WTC11 (cell line): ENCODE data around the gene PLXND1.

ENCODE experiments used
- CBFB ChIP-seq: sonication (generic); formaldehyde crosslinking; IDR thresholded peaks from 2 replicates; pipeline ENCODE4 v1.8.1; 2022; ENCODE audit warnings: mild to moderate bottlenecking, low read depth, missing genetic modification reagents
- CREB1 ChIP-seq: sonication (generic); formaldehyde crosslinking; IDR thresholded peaks from 2 replicates; pipeline ENCODE4 v1.8.0; 2023; ENCODE audit warnings: mild to moderate bottlenecking, missing genetic modification reagents
- CTCF ChIP-seq: fragments of 200-600 bp; IDR thresholded peaks from 2 replicates; pipeline ENCODE4 v1.8.0; 2022; ENCODE audit warnings: antibody characterized with exemption
- FOXP1 ChIP-seq: sonication (generic); formaldehyde crosslinking; IDR thresholded peaks from 2 replicates; pipeline ENCODE4 v1.8.0; 2022; ENCODE audit warnings: missing genetic modification reagents, mild to moderate bottlenecking, moderate library complexity, borderline replicate concordance
- JUN ChIP-seq: sonication (generic); formaldehyde crosslinking; IDR thresholded peaks from 2 replicates; pipeline ENCODE4 v1.8.0; 2023; ENCODE audit warnings: mild to moderate bottlenecking, missing genetic modification reagents
- NR3C1 ChIP-seq: sonication (generic); formaldehyde crosslinking; conservative IDR thresholded peaks from 2 replicates; pipeline ENCODE4 v1.8.1; 2023; ENCODE audit warnings: low read depth, mild to moderate bottlenecking, missing genetic modification reagents
- TP53 ChIP-seq: sonication (generic); formaldehyde crosslinking; IDR thresholded peaks from 2 replicates; pipeline ENCODE4 v1.8.1; 2023; ENCODE audit warnings: mild to moderate bottlenecking, missing genetic modification reagents
- USF1 ChIP-seq: sonication (generic); formaldehyde crosslinking; IDR thresholded peaks from 2 replicates; pipeline ENCODE4 v1.8.0; 2022; ENCODE audit warnings: mild to moderate bottlenecking, missing genetic modification reagents
- ZNF121 ChIP-seq: sonication (generic); formaldehyde crosslinking; IDR thresholded peaks from 2 replicates; pipeline ENCODE4 v1.8.0; 2023; ENCODE audit warnings: missing genetic modification reagents
- ZNF219 ChIP-seq: sonication (generic); formaldehyde crosslinking; IDR thresholded peaks from 2 replicates; pipeline ENCODE4 v1.8.0; 2023; ENCODE audit warnings: missing genetic modification reagents, mild to moderate bottlenecking, borderline replicate concordance
- ZNF512 ChIP-seq: sonication (generic); formaldehyde crosslinking; IDR thresholded peaks from 2 replicates; pipeline ENCODE4 v1.8.1; 2022; ENCODE audit warnings: missing genetic modification reagents, borderline replicate concordance
- TF ChIP-seq, protein P1 (sequence below): sonication (generic); formaldehyde crosslinking; IDR thresholded peaks from 2 replicates; pipeline ENCODE4 v1.8.1; 2023; ENCODE audit warnings: mild to moderate bottlenecking, moderate library complexity, missing genetic modification reagents
- TF ChIP-seq, protein P2 (sequence below): fragments of 250-450 bp; sonication (Bioruptor Pico); IDR thresholded peaks from 2 replicates; pipeline ENCODE4 v1.9.0; 2021; ENCODE audit warnings: mild to moderate bottlenecking, borderline replicate concordance
- TF ChIP-seq, protein P3 (sequence below): sonication (generic); formaldehyde crosslinking; conservative IDR thresholded peaks from 2 replicates; pipeline ENCODE4 v1.8.1; 2022; ENCODE audit warnings: mild to moderate bottlenecking, missing genetic modification reagents

DNA sequence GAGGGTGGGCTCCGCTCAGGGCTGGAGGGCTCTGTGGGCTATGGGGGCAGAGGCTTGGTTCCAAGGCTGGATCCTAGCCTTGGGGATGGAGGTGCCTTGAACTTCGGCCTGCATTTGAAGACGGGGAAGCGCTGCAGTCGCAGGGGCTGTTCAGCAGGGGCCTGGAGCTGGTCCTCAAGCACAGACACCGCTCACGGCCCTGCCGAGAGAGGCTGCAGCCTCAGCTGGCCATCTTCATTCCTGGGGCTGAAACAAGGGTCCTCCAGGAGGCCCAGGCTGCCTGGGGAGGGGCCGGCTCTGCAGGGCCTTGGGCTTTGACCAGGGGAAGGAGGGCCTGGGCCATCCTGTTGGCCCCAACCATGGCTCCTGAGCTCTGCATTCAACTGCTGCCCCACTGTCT is 25.6 kb upstream of the PLXND1 start:
- TF ChIP-seq USF1, result no peak
- TF ChIP-seq TP53 (CRISPR knock-in tag), result no peak
- no peak for TF ChIP-seq ZNF219 (CRISPR knock-in tag)
- TF ChIP-seq, protein P1, sequence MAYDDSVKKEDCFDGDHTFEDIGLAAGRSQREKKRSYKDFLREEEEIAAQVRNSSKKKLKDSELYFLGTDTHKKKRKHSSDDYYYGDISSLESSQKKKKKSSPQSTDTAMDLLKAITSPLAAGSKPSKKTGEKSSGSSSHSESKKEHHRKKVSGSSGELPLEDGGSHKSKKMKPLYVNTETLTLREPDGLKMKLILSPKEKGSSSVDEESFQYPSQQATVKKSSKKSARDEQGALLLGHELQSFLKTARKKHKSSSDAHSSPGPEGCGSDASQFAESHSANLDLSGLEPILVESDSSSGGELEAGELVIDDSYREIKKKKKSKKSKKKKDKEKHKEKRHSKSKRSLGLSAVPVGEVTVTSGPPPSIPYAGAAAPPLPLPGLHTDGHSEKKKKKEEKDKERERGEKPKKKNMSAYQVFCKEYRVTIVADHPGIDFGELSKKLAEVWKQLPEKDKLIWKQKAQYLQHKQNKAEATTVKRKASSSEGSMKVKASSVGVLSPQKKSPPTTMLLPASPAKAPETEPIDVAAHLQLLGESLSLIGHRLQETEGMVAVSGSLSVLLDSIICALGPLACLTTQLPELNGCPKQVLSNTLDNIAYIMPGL (CRISPR knock-in tag), result no peak
- TF ChIP-seq JUN, result no peak
- TF ChIP-seq CTCF, result no peak
- TF ChIP-seq, protein P2, sequence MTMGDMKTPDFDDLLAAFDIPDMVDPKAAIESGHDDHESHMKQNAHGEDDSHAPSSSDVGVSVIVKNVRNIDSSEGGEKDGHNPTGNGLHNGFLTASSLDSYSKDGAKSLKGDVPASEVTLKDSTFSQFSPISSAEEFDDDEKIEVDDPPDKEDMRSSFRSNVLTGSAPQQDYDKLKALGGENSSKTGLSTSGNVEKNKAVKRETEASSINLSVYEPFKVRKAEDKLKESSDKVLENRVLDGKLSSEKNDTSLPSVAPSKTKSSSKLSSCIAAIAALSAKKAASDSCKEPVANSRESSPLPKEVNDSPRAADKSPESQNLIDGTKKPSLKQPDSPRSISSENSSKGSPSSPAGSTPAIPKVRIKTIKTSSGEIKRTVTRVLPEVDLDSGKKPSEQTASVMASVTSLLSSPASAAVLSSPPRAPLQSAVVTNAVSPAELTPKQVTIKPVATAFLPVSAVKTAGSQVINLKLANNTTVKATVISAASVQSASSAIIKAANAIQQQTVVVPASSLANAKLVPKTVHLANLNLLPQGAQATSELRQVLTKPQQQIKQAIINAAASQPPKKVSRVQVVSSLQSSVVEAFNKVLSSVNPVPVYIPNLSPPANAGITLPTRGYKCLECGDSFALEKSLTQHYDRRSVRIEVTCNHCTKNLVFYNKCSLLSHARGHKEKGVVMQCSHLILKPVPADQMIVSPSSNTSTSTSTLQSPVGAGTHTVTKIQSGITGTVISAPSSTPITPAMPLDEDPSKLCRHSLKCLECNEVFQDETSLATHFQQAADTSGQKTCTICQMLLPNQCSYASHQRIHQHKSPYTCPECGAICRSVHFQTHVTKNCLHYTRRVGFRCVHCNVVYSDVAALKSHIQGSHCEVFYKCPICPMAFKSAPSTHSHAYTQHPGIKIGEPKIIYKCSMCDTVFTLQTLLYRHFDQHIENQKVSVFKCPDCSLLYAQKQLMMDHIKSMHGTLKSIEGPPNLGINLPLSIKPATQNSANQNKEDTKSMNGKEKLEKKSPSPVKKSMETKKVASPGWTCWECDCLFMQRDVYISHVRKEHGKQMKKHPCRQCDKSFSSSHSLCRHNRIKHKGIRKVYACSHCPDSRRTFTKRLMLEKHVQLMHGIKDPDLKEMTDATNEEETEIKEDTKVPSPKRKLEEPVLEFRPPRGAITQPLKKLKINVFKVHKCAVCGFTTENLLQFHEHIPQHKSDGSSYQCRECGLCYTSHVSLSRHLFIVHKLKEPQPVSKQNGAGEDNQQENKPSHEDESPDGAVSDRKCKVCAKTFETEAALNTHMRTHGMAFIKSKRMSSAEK (CRISPR knock-in tag), result no peak
- TF ChIP-seq, protein P3, sequence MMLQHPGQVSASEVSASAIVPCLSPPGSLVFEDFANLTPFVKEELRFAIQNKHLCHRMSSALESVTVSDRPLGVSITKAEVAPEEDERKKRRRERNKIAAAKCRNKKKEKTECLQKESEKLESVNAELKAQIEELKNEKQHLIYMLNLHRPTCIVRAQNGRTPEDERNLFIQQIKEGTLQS (CRISPR knock-in tag), result no peak
- TF ChIP-seq CBFB (CRISPR knock-in tag), result no peak
- TF ChIP-seq FOXP1 (CRISPR knock-in tag), result no peak
- no peak for TF ChIP-seq ZNF121 (CRISPR knock-in tag)
- no peak for TF ChIP-seq CREB1 (CRISPR knock-in tag)
- no peak for TF ChIP-seq ZNF512
- TF ChIP-seq NR3C1 (CRISPR knock-in tag), result no peak
